Neural progenitor cell (in vitro differentiated cells): ENCODE results near the gene RNF123.
"Not testable (repeated sequence)": the region's sequence is repeated elsewhere in the genome, so short reads cannot be mapped to it uniquely, and the experiment has no call there.

Experiments
- EZH2 ChIP-seq: fragments of 200-600 bp; sonication (generic); IDR thresholded peaks from 2 replicates; pipeline ENCODE4 v1.6.1; 2017; ENCODE audit warnings: antibody characterized with exemption, mild to moderate bottlenecking, moderate library complexity
- EZH2phosphoT487 ChIP-seq: fragments of 200-600 bp; sonication (generic); IDR thresholded peaks from 2 replicates; pipeline ENCODE4 v1.6.1; 2017; ENCODE audit warnings: antibody characterized with exemption
- TF ChIP-seq, protein P1 (sequence below): fragments of 200-600 bp; sonication (generic); IDR thresholded peaks from 2 replicates; pipeline ENCODE4 v1.5.1; 2017; ENCODE audit warnings: antibody characterized with exemption, mild to moderate bottlenecking

GRCh38 chr3:49748874-49749273, 59.5 kb downstream of the RNF123 start:
- TF ChIP-seq, protein P1, sequence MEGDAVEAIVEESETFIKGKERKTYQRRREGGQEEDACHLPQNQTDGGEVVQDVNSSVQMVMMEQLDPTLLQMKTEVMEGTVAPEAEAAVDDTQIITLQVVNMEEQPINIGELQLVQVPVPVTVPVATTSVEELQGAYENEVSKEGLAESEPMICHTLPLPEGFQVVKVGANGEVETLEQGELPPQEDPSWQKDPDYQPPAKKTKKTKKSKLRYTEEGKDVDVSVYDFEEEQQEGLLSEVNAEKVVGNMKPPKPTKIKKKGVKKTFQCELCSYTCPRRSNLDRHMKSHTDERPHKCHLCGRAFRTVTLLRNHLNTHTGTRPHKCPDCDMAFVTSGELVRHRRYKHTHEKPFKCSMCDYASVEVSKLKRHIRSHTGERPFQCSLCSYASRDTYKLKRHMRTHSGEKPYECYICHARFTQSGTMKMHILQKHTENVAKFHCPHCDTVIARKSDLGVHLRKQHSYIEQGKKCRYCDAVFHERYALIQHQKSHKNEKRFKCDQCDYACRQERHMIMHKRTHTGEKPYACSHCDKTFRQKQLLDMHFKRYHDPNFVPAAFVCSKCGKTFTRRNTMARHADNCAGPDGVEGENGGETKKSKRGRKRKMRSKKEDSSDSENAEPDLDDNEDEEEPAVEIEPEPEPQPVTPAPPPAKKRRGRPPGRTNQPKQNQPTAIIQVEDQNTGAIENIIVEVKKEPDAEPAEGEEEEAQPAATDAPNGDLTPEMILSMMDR: not testable (repeated sequence)
- TF ChIP-seq EZH2, EZH2phosphoT487: not testable (repeated sequence)
